Heart left ventricle (tissue), 13 donors: Measurements from ENCODE around the gene SKOR1.

Experiments used
- CTCF ChIP-seq, 12 donors: fragments of 200-600 bp; sonication (generic) in 4 of 12; IDR thresholded peaks; one replicate each; pipeline versions ENCODE4 v1.5.0 to v1.8.0; 2018 to 2022; ENCODE audit warnings: antibody characterized with exemption in 12 of 12, mild to moderate bottlenecking in 5 of 12
- POLR2A ChIP-seq, 2 donors: fragments of 450-650 bp; IDR thresholded peaks; one replicate each; pipeline ENCODE4 v1.6.1; 2017; ENCODE audit warnings: antibody characterized with exemption in 2 of 2, mild to moderate bottlenecking in 2 of 2, moderate library complexity in 2 of 2
- donor health status: ischemic (EF 13 %, LVEDD 7.1; RV severe dilation, severe dysfunction).
- donor health status: DM: no; HTN: yes; CAD: no.
- donor health status: DM: no; HTN: no; CAD: no.
- donor health status: ischemic (EF 25% LVEDD 6.9; RV normal size, moderate dysfunction).
- donor health status: ischemic (EF 25% LVEDD 5.7; RV mildly dilated, moderate dysfunction).
- donor health status: ischemic (EF 35%, LVEDD 5.7; RV mildly dilated, moderate dysfunction).
- donor health status: nonischemic (EF 11% LVEDD 7.7; RV severe dilation, severe dysfunction).
- donor health status: DM: yes; HTN: yes; CAD: no.
- donor health status: PGD.
- donor health status: ischemic (EF 29% LVEDD 5.4; RV normal size, mild dysfunction).
- donor health status: nonischemic (EF 23%, LVEDD 6.1; RV moderate dilation, normal function).

GRCh38 chr15:67852418-67852817, 27.1 kb downstream of the SKOR1 start:
- TF ChIP-seq POLR2A (IDR thresholded peaks at IDR 0.05), result no peak
- TF ChIP-seq CTCF (IDR thresholded peaks at IDR 0.05), result no peak
